Esophagus squamous epithelium (tissue), 4 donors: ENCODE measurements around the gene HORMAD2.

Source experiments
- CTCF ChIP-seq, 6 experiments: fragments of 450-650 bp in 4 of 6; fragments of 200-600 bp in 2 of 6; sonication (generic) in 2 of 6; IDR thresholded peaks; one replicate each; pipeline ENCODE4 v1.5.1; 2016 to 2019; ENCODE audit warnings: antibody characterized with exemption in 6 of 6, mild to moderate bottlenecking in 4 of 6, moderate library complexity in 4 of 6
- POLR2A ChIP-seq, 4 donors: fragments of 450-650 bp; IDR thresholded peaks; one replicate each; pipeline ENCODE4 v1.6.1; 2017; ENCODE audit warnings: antibody characterized with exemption in 4 of 4, mild to moderate bottlenecking in 4 of 4, moderate library complexity in 3 of 4

DNA sequence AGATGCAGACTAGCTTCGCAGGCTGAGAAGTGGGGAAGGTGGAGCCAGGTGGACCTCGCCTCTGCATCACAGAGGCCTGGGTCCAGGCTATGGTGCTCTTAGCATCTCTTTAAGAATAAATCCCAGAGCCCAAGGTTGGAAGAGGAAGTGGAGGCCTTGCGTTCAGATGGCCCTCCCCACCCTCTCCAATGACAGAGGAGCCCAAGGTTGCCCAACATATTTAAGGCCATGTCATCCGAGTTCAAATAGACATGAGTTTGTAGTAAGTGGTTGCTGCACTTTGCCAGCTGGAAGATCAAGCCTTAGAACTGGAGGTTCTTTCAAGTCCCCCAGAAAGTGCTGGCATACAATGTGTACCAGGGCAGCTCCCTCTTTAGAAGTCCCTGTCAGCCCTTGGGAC, 47.1 kb upstream of the HORMAD2 start:
- no peak for TF ChIP-seq CTCF (IDR thresholded peaks at IDR 0.05)
- TF ChIP-seq POLR2A (IDR thresholded peaks at IDR 0.05), result no peak
